IMR-90 (cell line): ENCODE results near the gene HMGCLL1.

Experiments used
- POLR2A ChIP-seq: IDR thresholded peaks from 2 replicates; pipeline ENCODE4 v1.6.1; 2012; ENCODE audit warnings: mild to moderate bottlenecking, low read depth, low read length
- RAD21 ChIP-seq: IDR thresholded peaks from 2 replicates; pipeline ENCODE4 v1.6.1; 2012; ENCODE audit warnings: low read length, improper control_type of control experiment
- TF ChIP-seq, protein P1 (sequence below): conservative IDR thresholded peaks from 2 replicates; pipeline ENCODE4 v1.5.1; 2012; ENCODE audit warnings: mild to moderate bottlenecking, low read depth, low read length, improper control_type of control experiment

DNA sequence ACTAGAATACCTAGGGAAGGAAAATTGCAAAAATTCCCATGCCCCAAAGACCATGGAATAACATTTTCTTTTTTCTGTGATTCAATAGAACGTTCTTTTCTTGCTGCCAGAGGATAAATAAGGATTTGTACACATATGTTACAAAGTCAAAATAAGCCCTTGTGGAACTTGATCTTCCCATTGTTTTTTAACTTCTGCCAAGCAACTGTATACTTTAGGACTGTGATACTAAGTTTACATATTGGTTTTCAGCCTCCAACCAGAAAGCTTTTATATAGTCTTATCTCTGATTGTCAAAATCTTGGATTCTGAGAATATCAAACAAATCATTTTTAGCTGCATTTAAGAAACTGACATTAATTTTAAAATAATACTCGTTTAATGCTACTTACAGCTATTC lies 84.6 kb downstream of the HMGCLL1 start:
- TF ChIP-seq, protein P1, sequence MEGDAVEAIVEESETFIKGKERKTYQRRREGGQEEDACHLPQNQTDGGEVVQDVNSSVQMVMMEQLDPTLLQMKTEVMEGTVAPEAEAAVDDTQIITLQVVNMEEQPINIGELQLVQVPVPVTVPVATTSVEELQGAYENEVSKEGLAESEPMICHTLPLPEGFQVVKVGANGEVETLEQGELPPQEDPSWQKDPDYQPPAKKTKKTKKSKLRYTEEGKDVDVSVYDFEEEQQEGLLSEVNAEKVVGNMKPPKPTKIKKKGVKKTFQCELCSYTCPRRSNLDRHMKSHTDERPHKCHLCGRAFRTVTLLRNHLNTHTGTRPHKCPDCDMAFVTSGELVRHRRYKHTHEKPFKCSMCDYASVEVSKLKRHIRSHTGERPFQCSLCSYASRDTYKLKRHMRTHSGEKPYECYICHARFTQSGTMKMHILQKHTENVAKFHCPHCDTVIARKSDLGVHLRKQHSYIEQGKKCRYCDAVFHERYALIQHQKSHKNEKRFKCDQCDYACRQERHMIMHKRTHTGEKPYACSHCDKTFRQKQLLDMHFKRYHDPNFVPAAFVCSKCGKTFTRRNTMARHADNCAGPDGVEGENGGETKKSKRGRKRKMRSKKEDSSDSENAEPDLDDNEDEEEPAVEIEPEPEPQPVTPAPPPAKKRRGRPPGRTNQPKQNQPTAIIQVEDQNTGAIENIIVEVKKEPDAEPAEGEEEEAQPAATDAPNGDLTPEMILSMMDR = no peak
- TF ChIP-seq POLR2A (no peak), RAD21 (no peak)
